Endothelial cell of umbilical vein (primary cell): ENCODE measurements around the gene FKBP8. TPM values are rescaled to one million over a fixed set of nuclear protein-coding genes. Genes with fewer than 3 reads are reported as not detected.

Experiments used
- BruUV-seq: library from RNA; stranded (reverse); fragments of 400-500 nt; replicated peaks from 2 replicates; lab custom pipeline; 2021; lab: Mats Ljungman, UMichigan
- CTCF ChIA-PET: fragments of 300-600, 350-600 bp; sonication (Branson Sonifier 250); formaldehyde crosslinking; loops from one replicate; lab custom pipeline; 2021; ENCODE audit warnings: antibody characterized with exemption, inconsistent platforms; lab: Charles Lee
- POLR2A ChIA-PET: fragments of 300-600, 350-600 bp; sonication (Branson Sonifier 250); formaldehyde crosslinking; loops from one replicate; lab custom pipeline; 2021; ENCODE audit warnings: antibody characterized with exemption, inconsistent platforms; lab: Charles Lee
- DNase-seq: peaks from one replicate; pipeline ENCODE4 v3.0.0-alpha.2; 2011; ENCODE audit warnings: low read depth, low spot score
- FAIRE-seq: peaks from 2 replicates; lab custom pipeline; 2011; peaks lifted over from hg19 to GRCh38; lab: Jason Lieb, UNC
- H2AFZ ChIP-seq: 2 replicates; pipeline ENCODE4 v1.6.0; 2012; ENCODE audit warnings: low read depth, low read length, control low read depth, inconsistent platforms
- H3K27ac ChIP-seq: 2 replicates; pipeline ENCODE4 v1.5.1; 2011; ENCODE audit warnings: low read depth, mild to moderate bottlenecking, control low read depth, low read length, moderate library complexity; ENCODE audit not compliant: insufficient read depth
- H3K27me3 ChIP-seq, 2 experiments: 2 replicates each; pipeline versions ENCODE4 v1.6.0 to v1.6.1; 2011; ENCODE audit warnings: low read length in 2 of 2, mixed read lengths in 1 of 2; ENCODE audit not compliant: control insufficient read depth in 2 of 2, insufficient read depth in 2 of 2
- H3K36me3 ChIP-seq, 2 experiments: 2 replicates in 1 of 2; 3 replicates in 1 of 2; pipeline ENCODE4 v1.5.1; 2011; ENCODE audit warnings: low read length in 2 of 2, mild to moderate bottlenecking in 1 of 2, moderate library complexity in 1 of 2; ENCODE audit not compliant: control insufficient read depth in 2 of 2, insufficient read depth in 2 of 2; ENCODE audit errors: extremely low read depth in 1 of 2
- H3K4me1 ChIP-seq: 3 replicates; pipeline ENCODE4 v1.5.1; 2011; ENCODE audit warnings: mild to moderate bottlenecking, low read length; ENCODE audit not compliant: control insufficient read depth, insufficient read depth; ENCODE audit errors: extremely low read depth
- H3K4me2 ChIP-seq: 2 replicates; pipeline ENCODE4 v1.6.1; 2011; ENCODE audit warnings: low read length, control low read depth, mixed read lengths; ENCODE audit not compliant: insufficient read depth
- H3K4me3 ChIP-seq, 3 experiments: fragments of 200-600 bp in 1 of 3; sonication (generic), shearing (Covaris generic) in 1 of 3; replicated peaks in 1 of 3; 2 replicates each; pipeline ENCODE4 v1.5.1; 2011 to 2016; ENCODE audit warnings: control low read depth in 3 of 3, low read length in 3 of 3, mild to moderate bottlenecking in 2 of 3, inconsistent platforms in 1 of 3, low read depth in 1 of 3, moderate library complexity in 1 of 3; ENCODE audit not compliant: insufficient read depth in 1 of 3
- H3K79me2 ChIP-seq: 2 replicates; pipeline ENCODE4 v1.6.0; 2012; ENCODE audit warnings: low read length, inconsistent platforms; ENCODE audit not compliant: control insufficient read depth, insufficient read depth
- H3K9ac ChIP-seq: replicated peaks from 2 replicates; pipeline ENCODE3; 2011; ENCODE audit warnings: low read length, control low read depth; ENCODE audit not compliant: insufficient read depth; ENCODE audit errors: extremely low read depth
- H3K9me1 ChIP-seq: replicated peaks from 3 replicates; pipeline ENCODE4 v1.6.0; 2011; ENCODE audit warnings: mild to moderate bottlenecking, low read length; ENCODE audit not compliant: control insufficient read depth, insufficient read depth; ENCODE audit errors: extremely low read depth
- H3K9me3 ChIP-seq: replicated peaks from 2 replicates; pipeline ENCODE4 v1.5.1; 2012; ENCODE audit warnings: low read length, inconsistent platforms; ENCODE audit not compliant: control insufficient read depth, insufficient read depth
- H4K20me1 ChIP-seq: replicated peaks from 2 replicates; pipeline ENCODE3; 2011; ENCODE audit warnings: mild to moderate bottlenecking, low read length; ENCODE audit not compliant: control insufficient read depth, insufficient read depth; ENCODE audit errors: extremely low read depth
- EZH2 ChIP-seq: IDR thresholded peaks from 2 replicates; pipeline ENCODE4 v1.6.1; 2012; ENCODE audit warnings: borderline replicate concordance, low read depth, mild to moderate bottlenecking, moderate library complexity, low read length, inconsistent platforms; ENCODE audit not compliant: severe bottlenecking
- FOS ChIP-seq: IDR thresholded peaks from 2 replicates; pipeline ENCODE4 v1.6.1; 2011; ENCODE audit warnings: mild to moderate bottlenecking, low read length, moderate library complexity, borderline replicate concordance; ENCODE audit not compliant: insufficient read depth
- GATA2 ChIP-seq: IDR thresholded peaks from 2 replicates; pipeline ENCODE4 v1.7.0; 2011; ENCODE audit warnings: low read depth, mild to moderate bottlenecking, moderate library complexity, mixed read lengths, low read length; ENCODE audit not compliant: insufficient read length, insufficient read depth
- JUN ChIP-seq: IDR thresholded peaks from 2 replicates; pipeline ENCODE4 v1.6.1; 2011; ENCODE audit warnings: borderline replicate concordance, low read depth; ENCODE audit not compliant: insufficient read length, insufficient read depth
- MYC ChIP-seq: IDR thresholded peaks from one replicate; pipeline ENCODE4 v1.6.1; 2011; ENCODE audit warnings: mild to moderate bottlenecking, low read depth, low read length
- POLR2A ChIP-seq: IDR thresholded peaks from 2 replicates; pipeline ENCODE4 v1.6.1; 2012; ENCODE audit warnings: low read depth, mild to moderate bottlenecking, control low read depth, low read length
- POLR2AphosphoS5 ChIP-seq: IDR thresholded peaks from 2 replicates; pipeline ENCODE4 v1.6.1; 2012; ENCODE audit warnings: low read depth, mild to moderate bottlenecking, control low read depth, low read length, moderate library complexity; ENCODE audit not compliant: insufficient read depth
- dilution Hi-C: fragments of 300-500 bp; cut with MboI; formaldehyde crosslinking; loops from one replicate; pipeline ENCODE4 v1.15.0; 2019; ENCODE audit warnings: low sequenced_read_pairs; ENCODE audit not compliant: extremely low pct_ligation_motif_present
- intact Hi-C: fragments of 100-400 bp; cut with micrococcal nuclease; formaldehyde crosslinking; loops from one replicate; pipeline ENCODE4 v1.10.0; 2022
- polyA plus RNA-seq, 4 experiments: library from polyadenylated mRNA; depleted of rRNA in 3 of 4; stranded (reverse) in 3 of 4; unstranded in 1 of 4; fragments of >200 nt; gene quantifications; 2 replicates each; pipeline versions ENCODE4 v1.2.1 to v1.2.3, GENCODE V29; 2011 to 2012; ENCODE audit warnings: missing spikeins in 1 of 4
- total RNA-seq: library from RNA; stranded (reverse); gene quantifications from 2 replicates; pipeline ENCODE4 v1.2.3, GENCODE V29; 2021
- TF ChIP-seq, protein P1 (sequence below): IDR thresholded peaks from 2 replicates; pipeline ENCODE4 v1.6.1; 2011; ENCODE audit not compliant: insufficient read depth, insufficient read length
- TF ChIP-seq, protein P2 (sequence below), 2 donors: IDR thresholded peaks; 1 replicate in 1 of 2; 2 replicates in 1 of 2; pipeline ENCODE4 v1.5.1; 2011; ENCODE audit warnings: low read length in 2 of 2, mild to moderate bottlenecking in 2 of 2, moderate library complexity in 2 of 2, control low read depth in 1 of 2, inconsistent platforms in 1 of 2, low read depth in 1 of 2; ENCODE audit not compliant: insufficient read depth in 1 of 2; ENCODE audit errors: extremely low read depth in 1 of 2

FKBP8 gene
- total and polyA plus RNA-seq, 2 donors (not counting 3 experiments of a cell fraction or from before 2014, with no cell fraction given): 150 to 173 TPM

DNA sequence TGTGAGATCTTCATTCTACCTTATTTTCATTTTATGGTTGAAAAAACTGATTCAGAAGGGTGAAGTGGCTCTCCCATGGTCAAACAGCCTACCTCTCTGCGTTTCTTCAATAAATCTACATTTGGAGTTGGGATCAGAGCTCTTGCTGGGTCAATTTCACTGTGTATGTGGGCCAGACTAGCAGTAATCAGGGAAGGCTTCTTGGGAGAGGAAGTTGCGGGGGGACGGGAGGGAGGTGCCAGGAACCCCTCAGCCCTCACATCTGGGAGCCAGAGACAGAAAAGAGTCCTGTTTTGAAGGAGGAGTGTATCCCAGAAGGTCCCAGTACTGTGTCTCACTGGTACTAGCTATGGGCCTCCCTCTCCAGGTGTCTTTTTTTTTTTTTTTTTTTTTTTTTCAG is 15.2 kb upstream of the FKBP8 start:
- DNase-seq (peak; percentile 31), FAIRE-seq (no peak)
- Histone ChIP-seq H3K79me2 (peaks cover 28% of the 10 kb centered on the region), H4K20me1 (no peaks in the 10 kb centered on the region), H3K9ac (peak overlapping the region; percentile 89), H3K36me3 (no peaks in the 10 kb centered on the region), H3K27ac (peak overlapping the region; percentile 84), H3K4me3 (peak overlapping the region; percentile 56 to 90 (median 81)), H3K9me1 (no peaks in the 10 kb centered on the region), H3K27me3 (no peaks in the 10 kb centered on the region), H3K4me2 (peak overlapping the region; percentile 91), H2AFZ (no peak overlapping the region), H3K9me3 (no peaks in the 10 kb centered on the region), H3K4me1 (peaks cover 30% of the 10 kb centered on the region)
- TF ChIP-seq FOS (no peak), EZH2 (no peak), POLR2AphosphoS5 (no peak)
- no TSS peak for BruUV-seq
- POLR2A ChIA-PET: interaction anchor here (0.6 to 1.8 kb wide), 2 partner anchors 32 to 37 kb away, joined by 8 to 9 read pairs; partner anchors contain the start of gene ELL
- CTCF ChIA-PET: interaction anchor here (0.6 to 2.0 kb wide), 9 partner anchors 13 to 114 kb away, joined by 3 to 12 read pairs (median 3); partner anchors contain the start of genes ELL, FKBP8 and UBA52
- dilution Hi-C loops: no loop called here
- intact Hi-C loops: no loop called here

DNA sequence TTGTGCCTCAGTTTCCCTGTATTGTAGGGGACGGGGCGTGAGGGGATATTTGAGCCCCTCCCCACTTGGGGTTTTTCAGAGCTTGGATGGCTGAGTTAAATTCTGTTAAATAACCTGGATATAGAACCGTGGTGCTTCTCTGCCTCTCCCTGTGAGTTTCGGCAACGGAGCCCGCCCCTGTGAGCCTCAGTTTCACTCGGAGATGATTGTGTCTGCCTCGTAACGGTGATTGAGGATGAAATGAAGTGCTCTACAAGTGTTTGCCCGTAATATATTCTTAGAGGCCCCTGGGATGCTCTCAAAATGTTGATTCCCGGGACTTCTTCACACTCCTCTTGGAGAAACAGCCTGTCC is 14.8 kb upstream of the FKBP8 start:
- TSS peak; percentile 50 for BruUV-seq
- peak overlapping the region; percentile 91 for H3K4me2 ChIP-seq
- no peaks in the 10 kb centered on the region for H3K9me1 ChIP-seq
- peaks cover 28% of the 10 kb centered on the region for H3K79me2 ChIP-seq
- intact Hi-C loops: no loop called here
- TF ChIP-seq FOS: no peak
- no peak for TF ChIP-seq GATA2
- no peak for TF ChIP-seq MYC
- TF ChIP-seq, protein P1, sequence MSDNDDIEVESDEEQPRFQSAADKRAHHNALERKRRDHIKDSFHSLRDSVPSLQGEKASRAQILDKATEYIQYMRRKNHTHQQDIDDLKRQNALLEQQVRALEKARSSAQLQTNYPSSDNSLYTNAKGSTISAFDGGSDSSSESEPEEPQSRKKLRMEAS: no peak
- no peak for TF ChIP-seq JUN
- TF ChIP-seq EZH2: no peak
- TF ChIP-seq POLR2AphosphoS5: no peak
- TF ChIP-seq, protein P2, sequence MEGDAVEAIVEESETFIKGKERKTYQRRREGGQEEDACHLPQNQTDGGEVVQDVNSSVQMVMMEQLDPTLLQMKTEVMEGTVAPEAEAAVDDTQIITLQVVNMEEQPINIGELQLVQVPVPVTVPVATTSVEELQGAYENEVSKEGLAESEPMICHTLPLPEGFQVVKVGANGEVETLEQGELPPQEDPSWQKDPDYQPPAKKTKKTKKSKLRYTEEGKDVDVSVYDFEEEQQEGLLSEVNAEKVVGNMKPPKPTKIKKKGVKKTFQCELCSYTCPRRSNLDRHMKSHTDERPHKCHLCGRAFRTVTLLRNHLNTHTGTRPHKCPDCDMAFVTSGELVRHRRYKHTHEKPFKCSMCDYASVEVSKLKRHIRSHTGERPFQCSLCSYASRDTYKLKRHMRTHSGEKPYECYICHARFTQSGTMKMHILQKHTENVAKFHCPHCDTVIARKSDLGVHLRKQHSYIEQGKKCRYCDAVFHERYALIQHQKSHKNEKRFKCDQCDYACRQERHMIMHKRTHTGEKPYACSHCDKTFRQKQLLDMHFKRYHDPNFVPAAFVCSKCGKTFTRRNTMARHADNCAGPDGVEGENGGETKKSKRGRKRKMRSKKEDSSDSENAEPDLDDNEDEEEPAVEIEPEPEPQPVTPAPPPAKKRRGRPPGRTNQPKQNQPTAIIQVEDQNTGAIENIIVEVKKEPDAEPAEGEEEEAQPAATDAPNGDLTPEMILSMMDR (IDR thresholded peaks at IDR 0.05; ENCODE audit: extremely low read depth in 1 of 2, insufficient read depth in 1 of 2, low read depth in 1 of 2, low read length in 2 of 2): no peak
- TF ChIP-seq POLR2A: no peak
- H3K4me1 ChIP-seq: peaks cover 30% of the 10 kb centered on the region
- POLR2A ChIA-PET: interaction anchor here (0.6 to 1.8 kb wide), 3 partner anchors 13 to 36 kb away, joined by 3 to 9 read pairs (median 8); partner anchors contain the start of genes ELL and UBA52
- H3K9ac ChIP-seq: peak overlapping the region; percentile 89
- H4K20me1 ChIP-seq: no peaks in the 10 kb centered on the region
- no peak overlapping the region for H2AFZ ChIP-seq
- peak overlapping the region; percentile 56 to 90 (median 81) for H3K4me3 ChIP-seq
- dilution Hi-C loops: no loop called here
- no peaks in the 10 kb centered on the region for H3K9me3 ChIP-seq
- FAIRE-seq: no peak
- no peak for DNase-seq
- H3K36me3 ChIP-seq: no peaks in the 10 kb centered on the region
- no peaks in the 10 kb centered on the region for H3K27me3 ChIP-seq
- peak overlapping the region; percentile 84 for H3K27ac ChIP-seq
- CTCF ChIA-PET: interaction anchor here (0.6 to 2.0 kb wide), 10 partner anchors 13 to 114 kb away, joined by 3 to 12 read pairs (median 5); partner anchors contain the start of genes ELL, FKBP8 and UBA52
